DMS114 treated with DMSO at 0.1 percent for 48 hours (cell line): ENCODE results near the gene PDPK1.
"Not testable (repeated sequence)": the region's sequence is repeated elsewhere in the genome, so short reads cannot be mapped to it uniquely, and the experiment has no call there.

Experiments used
- DNase-seq: peaks from one replicate; lab custom pipeline; 2025; ENCODE audit not compliant: unreplicated experiment; lab: John Stamatoyannopoulos, UW

Gene PDPK1

DNA sequence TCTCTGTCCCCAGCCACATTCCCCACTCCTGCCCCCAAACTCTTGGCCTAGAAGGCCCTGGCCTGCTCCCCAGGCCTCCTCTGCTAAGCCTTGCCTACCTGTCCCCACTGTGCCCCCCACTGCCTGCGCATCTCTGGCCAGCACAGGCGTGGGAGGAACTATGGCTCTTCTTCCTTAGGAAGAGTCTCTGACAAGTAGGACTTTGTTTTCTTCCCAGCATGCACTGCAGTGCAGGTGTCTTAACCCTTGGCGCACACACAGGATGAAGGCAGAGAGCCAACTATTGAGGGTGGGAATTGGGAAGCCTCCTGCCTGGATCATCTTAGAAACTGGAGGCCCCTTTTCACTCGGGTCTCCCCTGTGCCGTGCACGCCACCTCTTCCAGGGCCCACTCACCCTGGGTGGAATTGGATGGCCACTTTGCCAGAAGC, 14.0 kb upstream of the PDPK1 start:
- no peak for DNase-seq

DNA sequence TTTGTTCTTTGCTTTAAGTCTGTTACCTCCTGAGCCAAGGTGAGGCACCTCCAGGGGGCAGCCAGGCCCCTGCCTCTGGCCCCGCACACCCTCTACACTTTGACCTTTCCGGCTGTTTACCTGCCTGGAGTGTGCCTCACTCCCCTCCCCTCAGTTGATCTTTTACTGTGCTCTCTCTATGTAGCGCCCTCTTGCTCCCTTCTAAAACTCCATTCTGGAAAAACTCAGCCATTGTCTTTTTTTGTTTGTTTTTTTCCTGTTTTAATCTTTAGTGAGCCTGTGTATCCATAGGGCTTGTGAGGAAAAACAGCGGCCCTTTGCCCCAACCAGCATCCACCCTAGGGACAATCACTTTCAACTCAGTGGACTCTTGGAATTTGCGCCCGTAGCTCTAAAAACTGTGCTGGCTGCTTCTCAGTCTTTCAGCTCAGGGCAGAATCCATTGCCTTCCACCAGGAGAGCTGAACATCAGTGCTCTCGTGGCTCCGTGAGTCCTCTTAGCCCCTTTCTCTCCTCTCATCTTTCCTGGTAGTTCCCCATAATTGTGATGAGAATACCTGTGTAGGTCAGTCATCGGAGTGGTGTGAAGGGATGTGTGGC, 13.4 kb upstream of the PDPK1 start:
- no peak for DNase-seq

DNA sequence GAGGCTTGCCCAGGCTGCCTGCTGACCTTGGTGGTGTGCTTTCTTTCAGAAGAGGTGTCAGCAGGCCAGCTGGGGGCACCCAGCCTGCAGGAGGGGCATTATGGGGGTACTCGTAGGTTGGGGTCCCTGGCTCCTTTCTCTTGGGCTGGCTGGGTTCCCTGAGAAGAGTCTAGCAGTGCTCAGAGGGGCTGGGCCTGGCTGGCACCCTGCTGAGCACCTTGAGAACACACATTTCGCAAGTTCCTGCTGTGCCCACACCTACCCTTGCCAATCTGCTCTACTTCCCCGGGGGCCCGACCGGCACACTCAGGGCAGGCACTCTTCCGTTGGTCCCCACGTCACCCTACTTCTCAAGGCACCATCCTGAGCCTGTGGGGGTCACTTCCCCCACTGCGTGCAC, 11.7 kb upstream of the PDPK1 start:
- no peak for DNase-seq

DNA sequence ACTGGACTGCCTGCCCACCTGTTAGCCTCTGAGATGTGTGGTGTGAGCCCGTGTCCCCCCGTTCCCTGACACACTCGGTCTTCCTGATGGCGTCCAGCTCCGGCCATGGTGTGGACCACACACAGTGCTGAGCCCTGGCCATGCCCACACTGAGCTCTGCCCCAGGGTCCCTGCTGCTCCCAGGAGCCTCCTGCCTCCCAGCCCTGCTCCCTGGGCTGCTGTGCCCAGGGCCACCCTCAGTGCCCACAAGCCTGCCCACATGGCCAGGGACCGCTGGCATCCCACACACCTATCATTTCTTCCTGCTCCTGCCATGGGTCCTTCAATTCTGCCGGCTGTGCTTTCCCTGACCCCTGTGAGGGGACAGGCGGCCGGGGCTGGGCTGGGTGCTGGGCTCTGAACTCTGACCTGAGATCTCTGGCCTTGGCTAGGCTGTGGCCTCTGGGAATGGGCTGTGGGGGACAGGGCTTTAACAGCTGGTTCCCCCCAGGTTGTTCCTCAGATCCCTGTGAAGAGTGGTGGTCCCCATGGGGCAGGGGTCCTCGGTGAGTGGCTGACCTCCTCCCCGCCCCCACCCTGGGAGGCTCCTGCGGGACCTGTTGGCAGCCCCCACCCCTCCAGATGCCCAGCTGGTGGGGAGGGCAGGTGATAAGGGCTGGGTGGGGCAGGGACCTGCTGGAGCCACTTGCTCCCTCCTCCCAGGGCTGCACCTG, 10.6 kb upstream of the PDPK1 start:
- no peak for DNase-seq

DNA sequence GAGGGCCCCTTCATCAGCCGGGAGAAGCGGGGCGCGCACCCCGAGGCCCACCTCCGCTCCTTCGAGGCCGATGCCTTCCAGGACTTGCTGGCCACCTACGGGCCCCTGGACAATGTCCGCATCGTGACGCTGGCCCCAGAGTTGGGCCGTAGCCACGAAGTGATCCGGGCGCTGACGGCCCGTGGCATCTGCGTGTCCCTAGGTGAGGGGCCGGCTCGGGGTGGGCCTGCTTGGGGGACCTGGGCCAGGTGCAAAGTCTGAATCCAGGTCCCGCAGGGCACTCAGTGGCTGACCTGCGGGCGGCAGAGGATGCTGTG, 10.1 kb upstream of the PDPK1 start:
- DNase-seq = no peak

DNA sequence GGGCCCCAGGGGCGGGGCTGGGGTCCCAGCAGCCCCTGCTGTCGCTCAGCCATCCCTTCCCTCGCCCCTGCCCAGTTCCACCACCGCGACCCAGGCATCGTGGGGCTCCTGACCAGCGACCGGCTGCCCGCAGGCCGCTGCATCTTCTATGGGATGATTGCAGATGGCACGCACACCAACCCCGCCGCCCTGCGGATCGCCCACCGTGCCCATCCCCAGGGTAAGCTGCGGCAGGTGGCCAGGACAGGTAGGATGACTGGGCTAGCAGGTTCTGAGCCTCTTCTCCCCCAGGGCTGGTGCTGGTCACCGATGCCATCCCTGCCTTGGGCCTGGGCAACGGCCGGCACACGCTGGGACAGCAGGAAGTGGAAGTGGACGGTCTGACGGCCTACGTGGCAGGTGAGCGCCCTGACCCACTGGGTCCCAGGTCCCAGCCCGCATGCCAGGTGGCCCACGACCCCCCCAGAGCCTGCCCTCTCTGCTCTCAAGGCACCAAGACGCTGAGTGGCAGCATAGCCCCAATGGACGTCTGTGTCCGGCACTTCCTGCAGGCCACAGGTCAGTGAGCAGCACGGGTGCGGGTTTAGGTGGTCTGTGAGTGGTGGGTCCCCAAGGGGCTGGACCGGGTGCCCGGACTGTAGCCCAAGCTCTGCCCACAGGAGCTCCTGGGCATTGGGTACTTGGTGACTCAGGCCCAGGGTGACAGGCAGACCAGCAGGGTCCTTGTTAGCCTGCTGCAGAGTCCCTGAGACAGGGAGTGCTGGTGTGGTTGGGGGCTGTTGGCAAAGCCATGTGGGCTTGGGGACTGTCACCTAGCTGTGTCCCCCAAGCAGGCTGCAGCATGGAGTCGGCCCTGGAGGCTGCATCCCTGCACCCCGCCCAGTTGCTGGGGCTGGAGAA, 9.4 kb upstream of the PDPK1 start:
- DNase-seq = no peak

DNA sequence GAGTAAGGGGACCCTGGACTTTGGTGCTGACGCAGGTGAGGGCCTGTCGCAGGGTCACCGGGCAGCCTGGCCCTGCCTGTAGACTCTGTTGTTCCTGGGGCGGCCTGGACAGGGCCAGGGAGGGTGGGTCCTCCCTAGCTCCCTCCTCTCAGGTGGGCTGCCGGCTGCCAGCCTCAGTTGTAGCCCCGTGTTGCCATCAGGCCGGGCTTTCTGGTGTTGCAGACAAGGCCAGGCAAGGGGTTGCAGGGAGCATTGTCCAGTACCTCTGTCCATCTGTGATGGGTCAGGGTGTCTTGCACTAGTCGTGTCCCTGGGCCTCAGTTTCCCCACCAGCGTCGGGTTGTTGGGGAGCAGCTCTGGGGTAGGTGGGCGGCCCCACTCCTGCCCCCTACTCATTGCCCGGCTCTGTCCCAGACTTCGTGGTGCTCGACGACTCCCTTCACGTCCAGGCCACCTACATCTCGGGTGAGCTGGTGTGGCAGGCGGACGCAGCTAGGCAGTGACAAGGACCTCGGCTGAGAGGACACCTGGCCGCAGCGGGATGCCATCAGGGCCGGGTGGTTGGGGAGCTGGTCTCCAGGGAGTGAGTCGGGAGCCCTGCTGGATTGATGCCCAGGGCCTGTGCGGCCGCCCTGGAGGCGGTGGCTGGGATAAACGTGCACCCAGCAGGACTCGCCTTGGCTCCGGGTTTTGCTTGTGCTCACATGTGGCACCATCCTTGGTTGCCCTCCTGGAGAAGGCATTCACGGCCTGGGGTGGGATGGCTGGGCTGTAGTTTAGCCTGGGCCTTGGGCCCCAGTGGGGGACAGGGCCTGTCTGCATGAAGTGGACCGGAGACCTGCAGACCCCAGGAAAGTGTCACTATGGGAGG, 8.5 kb upstream of the PDPK1 start:
- DNase-seq = no peak

DNA sequence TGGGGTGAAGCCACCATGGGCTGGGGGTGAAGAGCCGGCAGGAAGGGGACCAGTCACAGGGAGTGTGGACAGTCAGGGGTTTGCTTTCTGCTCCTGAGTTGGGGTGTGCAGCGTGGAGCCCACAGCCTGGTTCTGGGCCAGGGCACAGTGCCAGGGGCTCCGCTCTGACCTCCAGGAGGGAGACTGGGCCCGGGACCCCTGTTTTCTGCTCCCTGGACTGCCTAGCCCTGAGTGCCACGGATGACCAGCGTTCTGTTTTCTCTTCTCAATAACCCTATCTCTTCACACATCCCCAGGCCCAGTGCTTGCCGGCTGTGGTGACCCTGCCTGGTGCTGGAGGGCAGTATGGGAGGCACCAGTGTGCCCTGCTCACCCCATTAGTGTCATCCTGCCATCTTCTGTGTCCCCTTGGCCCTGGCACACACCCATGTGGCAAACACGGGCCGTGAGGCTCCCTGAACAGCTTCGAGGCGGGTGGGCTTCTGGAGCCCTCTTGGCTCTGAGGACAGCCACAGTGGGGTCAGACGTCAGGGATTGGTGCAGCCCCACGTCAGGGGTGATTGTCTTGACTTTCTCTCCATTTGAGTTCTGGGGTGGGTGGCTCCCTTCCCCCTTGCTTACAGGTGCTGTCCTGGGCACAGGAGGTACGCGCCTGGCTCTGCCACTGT, 7.7 kb upstream of the PDPK1 start:
- no peak for DNase-seq

DNA sequence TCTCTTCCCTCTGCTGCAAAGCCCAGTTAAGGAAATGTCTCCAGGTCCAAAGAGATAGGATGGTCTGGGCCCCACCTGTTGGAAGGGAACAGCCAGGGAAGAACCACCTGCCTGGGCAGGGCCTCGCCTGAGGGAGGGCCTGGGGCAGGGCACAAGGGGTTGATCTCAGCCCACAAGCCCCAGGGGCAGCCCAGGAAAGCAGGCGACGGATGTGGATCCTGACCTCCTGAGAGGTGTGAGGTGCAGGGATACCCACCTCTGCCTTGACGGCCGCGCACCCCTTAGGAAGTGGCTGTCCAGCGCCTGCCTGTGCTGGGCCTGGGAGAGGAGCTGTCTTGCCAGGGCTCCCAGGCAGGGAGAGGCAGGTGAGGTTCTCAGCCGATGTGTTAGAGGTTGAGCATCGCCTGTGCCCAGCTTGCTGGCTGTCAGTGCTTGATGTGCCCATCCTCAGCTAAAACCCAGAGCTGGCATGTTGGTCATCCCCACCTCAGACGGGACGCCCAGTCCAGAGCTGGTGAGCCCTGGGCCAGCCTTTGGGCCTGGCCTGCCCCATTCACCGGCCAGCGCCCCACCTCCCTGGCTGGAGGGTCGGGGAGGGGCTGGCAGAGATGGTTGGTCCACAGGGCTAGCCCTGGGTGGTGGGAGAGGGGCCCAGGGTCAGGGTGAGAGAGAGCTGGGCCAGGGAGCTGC, 7.0 kb upstream of the PDPK1 start:
- DNase-seq = no peak

DNA sequence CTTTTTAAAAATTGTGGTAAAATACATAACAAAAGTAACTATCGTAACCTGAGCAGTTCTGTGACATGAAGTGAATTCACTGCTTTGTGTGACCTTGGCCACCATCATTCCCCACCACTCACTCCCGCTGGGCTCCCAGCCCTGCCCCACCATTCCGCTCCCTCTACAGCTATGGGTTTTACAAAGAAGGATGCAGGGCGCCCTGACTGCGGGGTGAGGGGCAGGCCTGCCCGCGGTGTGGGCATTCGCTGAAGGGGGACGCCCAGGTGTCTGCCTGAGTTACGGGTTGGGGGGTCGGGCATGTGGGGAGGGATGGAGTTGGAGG, 6.5 kb upstream of the PDPK1 start, which contains the start of gene CEMP1:
Gene CEMP1, minus strand, starts transcription at position 38 of the 325 bp plus-strand sequence. CDS start 335 bp downstream, outside the sequence.
- no peak for DNase-seq

DNA sequence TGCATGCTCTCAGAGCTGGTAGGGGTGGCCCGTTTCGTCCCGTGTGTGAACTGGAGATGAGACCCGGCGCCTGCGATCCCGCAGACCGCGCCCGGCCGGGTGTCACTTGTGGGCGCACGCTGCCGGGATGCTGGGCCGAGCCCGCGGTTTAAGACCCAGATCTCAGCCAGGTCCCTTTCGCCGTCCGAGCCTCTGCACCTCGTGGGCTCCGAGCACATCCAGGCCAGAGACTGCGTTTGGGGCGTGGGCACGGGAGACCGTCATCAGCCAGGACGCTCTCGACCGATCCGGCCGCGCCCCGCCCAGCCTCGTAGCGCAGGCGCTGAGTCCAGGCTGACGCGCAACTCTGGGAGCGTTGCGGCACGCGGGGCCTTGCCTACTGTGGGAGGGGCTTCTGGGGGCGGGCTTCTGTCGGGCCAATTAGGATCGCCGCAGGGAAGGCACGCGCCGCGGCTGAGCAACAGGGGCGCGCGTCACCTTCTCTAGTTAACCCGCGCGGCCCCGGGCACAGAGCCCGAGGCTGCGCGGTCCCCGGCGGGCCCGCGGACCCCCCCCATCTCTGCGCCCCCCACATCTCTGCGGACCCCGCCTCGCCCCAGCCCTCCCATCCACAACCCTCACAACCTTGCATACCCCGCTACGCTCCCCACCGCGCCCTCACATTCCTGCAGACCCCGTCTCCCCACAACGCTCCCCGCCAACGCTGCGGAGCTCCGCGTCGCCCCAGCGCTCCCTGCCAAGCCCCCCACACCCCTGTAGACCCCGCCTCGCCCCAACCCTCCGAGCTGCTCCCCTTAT, 5.9 kb upstream of the PDPK1 start:
- DNase-seq = peak; percentile 91

DNA sequence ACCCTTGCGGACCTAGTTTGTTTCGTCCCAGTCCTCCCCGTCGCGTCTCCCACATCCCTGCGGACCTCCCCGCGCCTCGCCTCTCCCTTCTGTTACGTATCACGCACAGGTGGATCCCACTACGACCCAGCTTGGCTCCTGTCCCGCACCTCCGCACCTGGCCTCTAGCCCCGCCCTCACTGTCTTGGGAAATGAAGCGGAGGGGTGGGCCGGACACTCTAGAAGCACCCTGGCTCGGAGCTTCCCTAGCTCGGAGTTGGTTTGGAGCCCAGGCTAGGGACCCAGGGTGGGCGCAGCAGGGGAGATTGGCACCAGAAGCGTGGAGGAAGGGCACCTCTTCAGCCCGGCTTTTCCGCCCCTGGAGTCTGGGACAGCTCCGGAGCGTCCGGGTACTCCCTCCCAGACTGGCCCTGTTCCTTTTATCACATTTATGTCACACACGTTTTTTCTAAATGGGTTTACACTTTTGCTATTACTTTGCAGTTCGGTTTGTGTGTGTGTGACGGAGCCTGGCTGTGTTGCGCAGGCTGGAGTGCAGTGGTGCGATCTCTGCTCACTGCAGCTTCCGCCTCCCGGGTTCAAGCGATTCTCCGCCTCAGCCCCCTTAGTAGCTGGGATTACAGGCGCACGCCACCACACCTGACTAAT, 5.2 kb upstream of the PDPK1 start:
- peak; percentile 46 for DNase-seq

DNA sequence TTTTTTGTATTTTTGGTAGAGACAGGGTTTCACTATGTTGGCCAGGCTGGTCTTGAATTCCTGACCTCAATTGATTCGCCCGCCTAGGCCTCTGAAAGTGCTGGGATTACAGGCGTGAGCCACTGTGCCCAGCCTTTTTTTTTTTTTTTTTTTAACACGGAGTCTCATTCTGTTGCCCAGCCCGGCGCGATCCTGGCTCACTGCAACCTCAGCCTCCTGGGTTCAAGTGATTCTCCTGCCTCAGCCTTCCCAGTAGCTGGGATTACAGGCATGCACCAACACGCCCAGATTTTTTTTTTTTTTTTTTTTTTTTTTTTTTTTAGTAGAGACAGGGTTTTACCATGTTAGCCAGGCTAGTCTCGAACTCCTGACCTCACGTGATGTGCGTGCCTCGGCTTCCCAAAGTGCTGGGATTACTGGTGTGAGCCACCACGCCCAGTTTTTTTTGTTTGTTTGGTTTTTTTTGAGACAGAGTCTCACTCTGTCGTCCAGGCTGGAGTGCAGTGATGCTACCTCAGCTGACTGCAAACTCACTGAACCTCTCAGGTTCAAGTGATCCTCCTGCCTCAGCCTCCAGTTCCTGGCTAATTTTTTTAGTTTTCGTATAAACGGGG, 4.6 kb upstream of the PDPK1 start:
- not testable (repeated sequence) for DNase-seq

DNA sequence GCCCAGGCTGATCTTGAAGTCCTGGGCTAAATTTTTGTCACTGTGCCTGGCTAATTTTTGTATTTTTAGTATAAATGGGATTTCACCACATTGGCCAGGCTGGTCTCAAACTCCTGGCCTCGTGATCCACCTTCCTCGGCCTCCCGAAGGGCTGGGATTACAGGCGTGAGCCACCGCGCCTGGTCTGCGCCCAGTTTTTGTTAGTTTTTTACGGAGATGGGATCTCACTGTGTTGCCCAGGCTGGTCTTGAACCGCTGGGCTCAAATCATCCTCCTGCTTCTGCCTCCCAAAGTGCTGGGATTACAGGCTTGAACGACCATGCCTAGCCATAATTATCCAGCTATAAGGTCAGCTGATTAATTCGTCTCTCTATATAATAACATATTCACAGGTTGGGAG, 3.9 kb upstream of the PDPK1 start:
- no peak for DNase-seq

DNA sequence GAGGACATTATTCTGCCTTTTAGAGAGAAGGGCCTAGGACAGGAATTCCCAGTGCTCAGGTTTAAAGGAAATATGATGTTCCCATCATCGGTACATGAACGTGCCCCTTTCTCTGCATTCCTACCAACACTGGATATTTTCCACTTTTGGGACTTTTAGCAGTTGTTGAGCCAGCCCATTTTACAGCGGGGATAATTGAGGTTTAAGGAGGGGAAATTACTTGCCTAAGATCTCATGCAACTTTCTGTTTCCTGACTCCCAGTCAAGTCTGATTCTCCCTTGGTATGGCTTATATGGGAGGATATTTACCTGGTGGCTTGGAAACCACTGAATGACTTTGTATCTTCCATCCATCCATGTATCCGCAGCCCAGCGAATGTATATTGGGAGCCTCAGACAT, 3.5 kb upstream of the PDPK1 start:
- DNase-seq = not testable (repeated sequence)

DNA sequence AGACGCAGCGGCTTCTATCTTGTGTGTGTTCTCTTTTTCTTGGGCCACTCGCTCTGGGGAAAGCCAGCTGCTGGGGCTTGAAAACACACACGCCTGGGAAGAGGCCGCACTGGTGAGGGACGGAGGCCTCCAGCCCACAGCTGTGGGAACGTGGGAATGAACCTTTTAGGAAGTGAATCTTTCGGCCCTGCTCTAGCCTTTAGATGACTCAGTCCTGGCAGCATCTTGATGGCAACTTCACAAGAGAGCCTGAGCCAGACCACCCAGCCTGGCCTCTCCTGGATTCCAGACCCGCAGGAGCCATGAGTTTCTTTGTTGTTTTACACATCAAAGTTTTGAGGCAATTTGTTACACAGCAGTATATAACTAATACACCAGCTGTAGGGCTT, 2.2 kb upstream of the PDPK1 start:
- DNase-seq = no peak

DNA sequence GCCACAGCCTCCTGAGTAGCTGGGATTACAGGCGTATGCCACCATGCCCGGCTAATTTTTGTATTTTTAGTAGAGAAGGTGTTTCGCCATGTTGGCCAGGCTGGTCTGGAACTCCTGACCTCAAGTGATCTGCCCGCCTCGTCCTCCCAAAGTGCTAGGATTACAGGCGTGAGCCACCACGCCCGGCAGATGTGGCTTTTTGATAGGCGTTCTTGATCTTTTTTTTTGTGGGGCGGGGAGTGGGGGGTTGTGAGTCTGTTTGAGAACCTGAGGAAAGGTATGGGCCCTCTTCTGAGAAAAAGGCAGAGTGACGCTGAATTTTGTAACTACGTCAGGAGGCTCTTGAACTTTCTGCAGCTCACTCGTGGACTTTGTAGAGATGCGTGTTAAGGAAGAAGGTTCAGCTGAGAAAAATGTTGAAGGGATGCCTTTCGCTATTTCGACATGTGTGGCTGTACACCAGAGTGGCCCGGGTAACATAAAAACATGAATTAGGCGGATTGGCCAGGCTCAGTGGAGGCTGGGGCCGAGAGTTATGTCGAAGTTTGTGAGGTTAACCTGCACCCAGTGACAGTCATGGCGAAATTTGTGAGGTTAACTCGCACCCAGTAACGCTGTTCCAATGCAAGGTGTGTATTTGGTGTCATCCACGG, 1.5 kb downstream of the PDPK1 start:
- not testable (repeated sequence) for DNase-seq
